ENCODE data around the gene TESMIN. TPM values are rescaled to one million over a fixed set of nuclear protein-coding genes. Genes with fewer than 3 reads are reported as not detected.

The TESMIN gene
- polyA plus RNA-seq, 1 experiment, result 1.5 TPM

- no peak for DNase-seq (ENCODE audit: low read depth)
- TF ChIP-seq CTCF (IDR thresholded peaks at IDR 0.05; ENCODE audit: insufficient read depth, low read depth, low read length), result no peak
- ChIA-PET CTCF (interaction anchor here (1.2 to 1.6 kb wide), 2 partner anchors 10 to 125 kb away, joined by 3 to 4 read pairs; partner anchors contain the start of gene GAL), POLR2A (no interaction called here)
- peaks cover 5% of the 10 kb centered on the region for H3K27me3 ChIP-seq (ENCODE audit: control insufficient read depth, insufficient read depth, low read length)
- no peak overlapping the region for H3K4me3 ChIP-seq (ENCODE audit: low read depth, low read length)
- H3K36me3 ChIP-seq (ENCODE audit: control insufficient read depth, insufficient read depth, low read length), result no peaks in the 10 kb centered on the region
Measured at GRCh38 chr11:68673306-68673945, 77.9 kb downstream of the TESMIN start.

GRCh38 chr11:68670208-68670992, 80.9 kb downstream of the TESMIN start:
- DNase-seq (ENCODE audit: low read depth), result no peak
- Histone ChIP-seq H3K27me3 (ENCODE audit: control insufficient read depth, insufficient read depth, low read length) (peaks cover 9% of the 10 kb centered on the region; the same call in 1 of the 2 replicates), H3K4me3 (ENCODE audit: low read depth, low read length) (no peak overlapping the region), H3K36me3 (ENCODE audit: control insufficient read depth, insufficient read depth, low read length) (no peaks in the 10 kb centered on the region)
- TF ChIP-seq CTCF (IDR thresholded peaks at IDR 0.05; ENCODE audit: insufficient read depth, low read depth, low read length), result no peak
- CTCF ChIA-PET, result no interaction called here
- POLR2A ChIA-PET, result no interaction called here

- ChIA-PET CTCF (no interaction called here), POLR2A (no interaction called here)
- Histone ChIP-seq H3K4me3 (ENCODE audit: low read depth, low read length) (no peak overlapping the region), H3K27me3 (ENCODE audit: control insufficient read depth, insufficient read depth, low read length) (peaks cover 9% of the 10 kb centered on the region; the same call in 1 of the 2 replicates), H3K36me3 (ENCODE audit: control insufficient read depth, insufficient read depth, low read length) (no peaks in the 10 kb centered on the region)
- DNase-seq (ENCODE audit: low read depth), result no peak
- no peak for TF ChIP-seq CTCF (IDR thresholded peaks at IDR 0.05; ENCODE audit: insufficient read depth, low read depth, low read length)
Measured at GRCh38 chr11:68669301-68670090, 81.8 kb downstream of the TESMIN start.

- no peak overlapping the region for H3K4me3 ChIP-seq (ENCODE audit: low read depth, low read length)
- TF ChIP-seq CTCF (IDR thresholded peaks at IDR 0.05; ENCODE audit: insufficient read depth, low read depth, low read length), result no peak
- H3K27me3 ChIP-seq (ENCODE audit: control insufficient read depth, insufficient read depth, low read length), result peaks cover 11% of the 10 kb centered on the region; the same call in 1 of the 2 replicates
- CTCF ChIA-PET, result no interaction called here
- no peaks in the 10 kb centered on the region for H3K36me3 ChIP-seq (ENCODE audit: control insufficient read depth, insufficient read depth, low read length)
- POLR2A ChIA-PET, result no interaction called here
- no peak for DNase-seq (ENCODE audit: low read depth)
Measured at GRCh38 chr11:68667511-68668500, 83.5 kb downstream of the TESMIN start.

Data from BJ (cell line).